ENCODE measurements around the gene BTN1A1.

The BTN1A1 gene

DNA sequence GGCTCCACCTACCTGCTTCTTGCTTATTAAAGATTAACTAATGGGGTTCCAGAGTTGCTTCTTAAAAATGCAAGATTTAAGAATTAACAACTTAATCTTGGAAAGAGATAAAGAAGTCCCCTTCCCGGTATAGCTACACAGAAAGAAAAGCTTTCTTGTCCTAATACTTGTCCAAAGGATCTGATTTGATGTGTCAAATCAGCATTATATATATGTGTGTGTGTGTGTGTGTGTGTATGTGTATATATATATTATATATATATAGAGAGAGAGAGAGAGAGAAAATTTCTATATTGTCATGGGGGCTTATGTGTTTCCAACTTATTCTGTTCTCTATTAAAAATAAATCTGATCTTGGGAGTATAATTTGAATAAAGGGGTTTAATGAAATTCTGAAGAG lies 33.4 kb downstream of the BTN1A1 start:
- Histone ChIP-seq H3K27me3 (ENCODE audit: control insufficient read depth, low read length) (no peaks in the 10 kb centered on the region), H3K4me2 (ENCODE audit: low read length) (peak overlapping the region; percentile 92), H3K36me3 (ENCODE audit: control insufficient read depth, low read length) (peaks cover 3% of the 10 kb centered on the region), H4K20me1 (ENCODE audit: control insufficient read depth, insufficient read depth, low read depth, low read length) (no peaks in the 10 kb centered on the region), H3K4me3 (ENCODE audit: low read length) (peak overlapping the region; percentile 88), H3K79me2 (ENCODE audit: control insufficient read depth, low read length) (peaks cover 4% of the 10 kb centered on the region), H3F3A (ENCODE audit: control insufficient read depth, insufficient read depth) (peaks cover 32% of the 10 kb centered on the region), H3K4me1 (ENCODE audit: control insufficient read depth, low read length) (peaks cover 45% of the 10 kb centered on the region), H3K9me3 (ENCODE audit: control insufficient read depth, insufficient read depth, low read length) (no peaks in the 10 kb centered on the region), H3K9me2 (replicated peaks; ENCODE audit: control insufficient read depth, low read length) (no peaks in the 10 kb centered on the region), H3K27ac (ENCODE audit: low read depth, low read length) (peak overlapping the region; percentile 60; the same call in 1 of the 2 replicates)
- no peak for TF ChIP-seq EZH2phosphoT487 (IDR thresholded peaks at IDR 0.05; ENCODE audit: borderline replicate concordance, low read length)
- TF ChIP-seq, protein P1, sequence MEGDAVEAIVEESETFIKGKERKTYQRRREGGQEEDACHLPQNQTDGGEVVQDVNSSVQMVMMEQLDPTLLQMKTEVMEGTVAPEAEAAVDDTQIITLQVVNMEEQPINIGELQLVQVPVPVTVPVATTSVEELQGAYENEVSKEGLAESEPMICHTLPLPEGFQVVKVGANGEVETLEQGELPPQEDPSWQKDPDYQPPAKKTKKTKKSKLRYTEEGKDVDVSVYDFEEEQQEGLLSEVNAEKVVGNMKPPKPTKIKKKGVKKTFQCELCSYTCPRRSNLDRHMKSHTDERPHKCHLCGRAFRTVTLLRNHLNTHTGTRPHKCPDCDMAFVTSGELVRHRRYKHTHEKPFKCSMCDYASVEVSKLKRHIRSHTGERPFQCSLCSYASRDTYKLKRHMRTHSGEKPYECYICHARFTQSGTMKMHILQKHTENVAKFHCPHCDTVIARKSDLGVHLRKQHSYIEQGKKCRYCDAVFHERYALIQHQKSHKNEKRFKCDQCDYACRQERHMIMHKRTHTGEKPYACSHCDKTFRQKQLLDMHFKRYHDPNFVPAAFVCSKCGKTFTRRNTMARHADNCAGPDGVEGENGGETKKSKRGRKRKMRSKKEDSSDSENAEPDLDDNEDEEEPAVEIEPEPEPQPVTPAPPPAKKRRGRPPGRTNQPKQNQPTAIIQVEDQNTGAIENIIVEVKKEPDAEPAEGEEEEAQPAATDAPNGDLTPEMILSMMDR (IDR thresholded peaks at IDR 0.05; ENCODE audit: low read depth, low read length, poor library complexity, severe bottlenecking): no peak

- TF ChIP-seq, protein P1 (IDR thresholded peaks at IDR 0.05; ENCODE audit: low read depth, low read length, poor library complexity, severe bottlenecking): no peak
- no peak for TF ChIP-seq EZH2phosphoT487 (IDR thresholded peaks at IDR 0.05; ENCODE audit: borderline replicate concordance, low read length)
- H3K9me3 ChIP-seq (ENCODE audit: control insufficient read depth, insufficient read depth, low read length): no peaks in the 10 kb centered on the region
- peaks cover 7% of the 10 kb centered on the region for H3K36me3 ChIP-seq (ENCODE audit: control insufficient read depth, low read length)
- peak overlapping the region; percentile 32 for H3K4me3 ChIP-seq (ENCODE audit: low read length)
- H4K20me1 ChIP-seq (ENCODE audit: control insufficient read depth, insufficient read depth, low read depth, low read length): no peaks in the 10 kb centered on the region
- H3K79me2 ChIP-seq (ENCODE audit: control insufficient read depth, low read length): peaks cover 17% of the 10 kb centered on the region
- no peaks in the 10 kb centered on the region for H3K9me2 ChIP-seq (replicated peaks; ENCODE audit: control insufficient read depth, low read length)
- no peaks in the 10 kb centered on the region for H3K27me3 ChIP-seq (ENCODE audit: control insufficient read depth, low read length)
- H3F3A ChIP-seq (ENCODE audit: control insufficient read depth, insufficient read depth): peaks cover 32% of the 10 kb centered on the region
- peaks cover 55% of the 10 kb centered on the region for H3K4me1 ChIP-seq (ENCODE audit: control insufficient read depth, low read length)
- no peak overlapping the region for H3K27ac ChIP-seq (ENCODE audit: low read depth, low read length)
- peak overlapping the region; percentile 52 for H3K4me2 ChIP-seq (ENCODE audit: low read length)
These were observed 34.8 kb downstream of the BTN1A1 start for GRCh38 chr6:26534681-26535465.

- no peaks in the 10 kb centered on the region for H4K20me1 ChIP-seq (ENCODE audit: control insufficient read depth, insufficient read depth, low read depth, low read length)
- TF ChIP-seq EZH2phosphoT487 (IDR thresholded peaks at IDR 0.05; ENCODE audit: borderline replicate concordance, low read length): no peak
- TF ChIP-seq, protein P1 (IDR thresholded peaks at IDR 0.05; ENCODE audit: low read depth, low read length, poor library complexity, severe bottlenecking): no peak
- H3F3A ChIP-seq (ENCODE audit: control insufficient read depth, insufficient read depth): peaks cover 32% of the 10 kb centered on the region
- H3K4me2 ChIP-seq (ENCODE audit: low read length): peak overlapping the region; percentile 95
- peak overlapping the region; percentile 85 for H3K27ac ChIP-seq (ENCODE audit: low read depth, low read length)
- H3K4me3 ChIP-seq (ENCODE audit: low read length): peak overlapping the region; percentile 83
- no peaks in the 10 kb centered on the region for H3K9me3 ChIP-seq (ENCODE audit: control insufficient read depth, insufficient read depth, low read length)
- peaks cover 66% of the 10 kb centered on the region for H3K4me1 ChIP-seq (ENCODE audit: control insufficient read depth, low read length)
- H3K36me3 ChIP-seq (ENCODE audit: control insufficient read depth, low read length): peaks cover 22% of the 10 kb centered on the region
- peaks cover 35% of the 10 kb centered on the region for H3K79me2 ChIP-seq (ENCODE audit: control insufficient read depth, low read length)
- no peaks in the 10 kb centered on the region for H3K9me2 ChIP-seq (replicated peaks; ENCODE audit: control insufficient read depth, low read length)
- H3K27me3 ChIP-seq (ENCODE audit: control insufficient read depth, low read length): no peaks in the 10 kb centered on the region
These were observed 36.6 kb downstream of the BTN1A1 start for GRCh38 chr6:26536571-26537159.

Data from DOHH2 (cell line).